Chondrocyte (in vitro differentiated cells): ENCODE measurements around the gene C18orf54. TPM values are rescaled to one million over a fixed set of nuclear protein-coding genes. Genes with fewer than 3 reads are reported as not detected.
A peak's percentile ranks its signal among the peaks of the same experiment; 100 is the strongest.

Experiments
- DNase-seq: peaks from one replicate; pipeline ENCODE4 v3.0.0; 2021; ENCODE audit warnings: mixed read lengths, low spot score
- H3K27ac Mint-ChIP-seq: one replicate; pipeline ENCODE4 v1.8.0; 2021; ENCODE audit warnings: mild to moderate bottlenecking, moderate library complexity, mixed read lengths; ENCODE audit not compliant: unreplicated experiment
- H3K27me3 Mint-ChIP-seq: 2 replicates; pipeline ENCODE4 v1.8.0; 2021; ENCODE audit warnings: low read depth, mixed read lengths
- H3K36me3 Mint-ChIP-seq: 2 replicates; pipeline ENCODE4 v1.8.0; 2021; ENCODE audit warnings: low read depth, mixed read lengths
- H3K4me1 Mint-ChIP-seq: 2 replicates; pipeline ENCODE4 v1.8.0; 2021; ENCODE audit warnings: low read depth, mild to moderate bottlenecking, mixed read lengths
- H3K4me3 Mint-ChIP-seq: one replicate; pipeline ENCODE4 v1.8.0; 2021; ENCODE audit warnings: mild to moderate bottlenecking, moderate library complexity, mixed read lengths; ENCODE audit not compliant: unreplicated experiment
- H3K9me3 Mint-ChIP-seq: 2 replicates; pipeline ENCODE4 v1.8.0; 2021; ENCODE audit warnings: low read depth, mixed read lengths
- CTCF ChIP-seq: fragments of 200-600 bp; sonication (generic); IDR thresholded peaks from 2 replicates; pipeline ENCODE4 v1.5.0; 2021; ENCODE audit warnings: antibody characterized with exemption, mild to moderate bottlenecking, moderate library complexity
- total RNA-seq: library from RNA; stranded (reverse); gene quantifications from 3 replicates; pipeline ENCODE4 v1.2.1, GENCODE V29; 2021

The C18orf54 gene
- total RNA-seq, 1 donor from 2014 or later: 4.3 TPM

- Mint-ChIP-seq H3K36me3 (no peaks in the 10 kb centered on the region), H3K27me3 (no peaks in the 10 kb centered on the region), H3K27ac (no peak overlapping the region), H3K9me3 (no peaks in the 10 kb centered on the region), H3K4me3 (no peak overlapping the region), H3K4me1 (no peaks in the 10 kb centered on the region)
- TF ChIP-seq CTCF: no peak
- no peak for DNase-seq
Observed at GRCh38 chr18:54327818-54328217, 29.9 kb upstream of the C18orf54 start.

GRCh38 chr18:54329787-54330186 lies 27.9 kb upstream of the C18orf54 start:
- no peak overlapping the region for H3K27ac Mint-ChIP-seq
- H3K9me3 Mint-ChIP-seq: no peaks in the 10 kb centered on the region
- TF ChIP-seq CTCF: no peak
- H3K36me3 Mint-ChIP-seq: no peaks in the 10 kb centered on the region
- H3K27me3 Mint-ChIP-seq: no peaks in the 10 kb centered on the region
- no peak overlapping the region for H3K4me3 Mint-ChIP-seq
- H3K4me1 Mint-ChIP-seq: no peaks in the 10 kb centered on the region
- no peak for DNase-seq

GRCh38 chr18:54330768-54331548 lies 26.7 kb upstream of the C18orf54 start:
- no peaks in the 10 kb centered on the region for H3K36me3 Mint-ChIP-seq
- no peaks in the 10 kb centered on the region for H3K9me3 Mint-ChIP-seq
- peak; percentile 71 for TF ChIP-seq CTCF
- no peak overlapping the region for H3K27ac Mint-ChIP-seq
- no peak for DNase-seq
- no peak overlapping the region for H3K4me3 Mint-ChIP-seq
- no peaks in the 10 kb centered on the region for H3K27me3 Mint-ChIP-seq
- H3K4me1 Mint-ChIP-seq: no peaks in the 10 kb centered on the region

GRCh38 chr18:54335638-54336173 lies 22.0 kb upstream of the C18orf54 start:
- Mint-ChIP-seq H3K27ac (no peak overlapping the region), H3K27me3 (no peaks in the 10 kb centered on the region), H3K4me3 (no peak overlapping the region), H3K4me1 (no peaks in the 10 kb centered on the region), H3K9me3 (peaks cover 11% of the 10 kb centered on the region), H3K36me3 (no peaks in the 10 kb centered on the region)
- no peak for TF ChIP-seq CTCF
- DNase-seq: no peak

GRCh38 chr18:54338230-54338629 lies 19.5 kb upstream of the C18orf54 start:
- no peak overlapping the region for H3K27ac Mint-ChIP-seq
- no peak for TF ChIP-seq CTCF
- peaks cover 2% of the 10 kb centered on the region for H3K27me3 Mint-ChIP-seq
- no peak for DNase-seq
- peaks cover 14% of the 10 kb centered on the region for H3K9me3 Mint-ChIP-seq
- H3K36me3 Mint-ChIP-seq: no peaks in the 10 kb centered on the region
- H3K4me3 Mint-ChIP-seq: no peak overlapping the region
- no peaks in the 10 kb centered on the region for H3K4me1 Mint-ChIP-seq
